Muscle of leg (tissue), 11 donors: ENCODE data around the gene SFTA2. TPM values are rescaled to one million over a fixed set of nuclear protein-coding genes. Genes with fewer than 3 reads are reported as not detected.
A peak's percentile ranks its signal among the peaks of the same experiment; 100 is the strongest.

Source experiments
- DNase-seq: peaks from one replicate; pipeline ENCODE4 v3.0.0; 2013
- H3K27ac ChIP-seq: one replicate; pipeline ENCODE4 v1.5.1; 2013; ENCODE audit warnings: mild to moderate bottlenecking, low read length, control low read depth
- H3K27me3 ChIP-seq: one replicate; pipeline ENCODE4 v1.6.1; 2013; ENCODE audit warnings: low read length; ENCODE audit not compliant: control insufficient read depth, insufficient read depth
- H3K36me3 ChIP-seq: one replicate; pipeline ENCODE4 v1.6.1; 2013; ENCODE audit warnings: low read length; ENCODE audit not compliant: control insufficient read depth, insufficient read depth
- H3K4me1 ChIP-seq: one replicate; pipeline ENCODE4 v1.6.1; 2013; ENCODE audit warnings: low read length; ENCODE audit not compliant: control insufficient read depth, insufficient read depth
- H3K4me3 ChIP-seq: one replicate; pipeline ENCODE4 v1.5.1; 2013; ENCODE audit warnings: low read length, control low read depth
- H3K9me3 ChIP-seq: replicated peaks from 2 replicates; pipeline ENCODE4 v1.6.1; 2013; ENCODE audit warnings: low read depth, low read length; ENCODE audit not compliant: control insufficient read depth
- WGBS: methylation state at CpG from one replicate; pipeline ENCODE4 v1.1.5; 2013; ENCODE audit warnings: missing lambda C conversion rate; ENCODE audit not compliant: insufficient coverage; 5-methylcytosine and 5-hydroxymethylcytosine counted together
- polyA plus RNA-seq, 8 donors: library from polyadenylated mRNA; unstranded; fragments of 120-200 nt; gene quantifications; one replicate each; pipeline versions ENCODE4 v1.2.1 to v1.2.3, GENCODE V29; 2013; ENCODE audit warnings: inconsistent platforms in 1 of 8, low replicate concordance in 1 of 8; ENCODE audit not compliant: insufficient read length in 8 of 8, insufficient read depth in 1 of 8
- total RNA-seq: library from RNA; stranded (reverse); fragments of 120-200 nt; gene quantifications from one replicate; pipeline ENCODE4 v1.2.4, GENCODE V29; 2013

The SFTA2 gene
- total and polyA plus RNA-seq, 9 donors: 0.37 to 0.66 (median 0.47) TPM; not detected in 6

DNA sequence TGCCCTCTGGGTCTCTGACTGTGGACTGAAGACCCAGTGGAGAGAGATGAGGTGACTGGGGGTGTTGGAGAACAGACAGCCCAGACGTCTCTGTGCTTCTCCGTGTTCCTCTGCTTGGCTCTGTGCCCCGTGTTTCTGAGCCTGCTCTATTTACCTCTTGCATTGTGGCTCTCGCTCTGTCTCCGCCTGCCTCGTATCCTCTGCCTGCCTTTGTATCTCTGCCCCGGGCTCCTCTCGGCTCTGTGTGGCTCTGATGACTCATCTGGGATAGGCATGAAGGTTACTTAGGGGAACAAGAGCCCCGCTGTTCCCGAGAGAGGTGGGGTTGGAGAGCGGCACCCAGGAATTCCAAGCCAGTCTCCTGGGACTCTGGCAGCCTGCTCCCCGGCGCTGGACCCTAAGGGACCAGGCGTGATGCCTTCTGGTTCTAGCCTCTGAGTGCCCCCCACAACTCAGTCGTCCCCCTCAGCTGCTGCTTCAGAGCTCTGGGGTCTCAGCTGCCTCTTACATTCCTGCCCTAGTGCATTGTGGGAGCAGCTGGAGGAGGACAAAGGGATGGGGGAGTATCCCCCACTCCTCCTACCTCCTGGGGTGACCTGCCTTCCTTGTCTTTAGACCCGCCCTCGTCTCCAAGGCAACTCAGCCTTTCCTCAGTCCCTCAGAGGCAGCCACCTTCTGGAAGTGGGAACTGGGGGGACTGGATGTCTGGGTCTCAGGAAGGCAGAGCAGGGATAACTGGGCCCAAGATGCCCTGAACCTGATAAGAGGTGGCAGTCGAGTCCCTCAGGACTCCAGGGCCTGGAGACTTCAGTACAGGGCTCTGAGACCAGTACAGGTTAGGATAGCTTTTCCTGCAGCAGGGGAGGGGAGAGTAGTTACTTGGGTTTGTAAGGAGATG, 45.7 kb downstream of the SFTA2 start:
- peak; percentile 69 for DNase-seq
- Histone ChIP-seq H3K9me3 (no peaks in the 10 kb centered on the region), H3K27me3 (peaks cover 24% of the 10 kb centered on the region), H3K4me3 (peak overlapping the region; percentile 66), H3K36me3 (peaks cover 30% of the 10 kb centered on the region), H3K4me1 (peaks cover 57% of the 10 kb centered on the region), H3K27ac (peak overlapping the region; percentile 93)
- 3% methylated on average over 13 of the region's 18 CpGs for WGBS

DNA sequence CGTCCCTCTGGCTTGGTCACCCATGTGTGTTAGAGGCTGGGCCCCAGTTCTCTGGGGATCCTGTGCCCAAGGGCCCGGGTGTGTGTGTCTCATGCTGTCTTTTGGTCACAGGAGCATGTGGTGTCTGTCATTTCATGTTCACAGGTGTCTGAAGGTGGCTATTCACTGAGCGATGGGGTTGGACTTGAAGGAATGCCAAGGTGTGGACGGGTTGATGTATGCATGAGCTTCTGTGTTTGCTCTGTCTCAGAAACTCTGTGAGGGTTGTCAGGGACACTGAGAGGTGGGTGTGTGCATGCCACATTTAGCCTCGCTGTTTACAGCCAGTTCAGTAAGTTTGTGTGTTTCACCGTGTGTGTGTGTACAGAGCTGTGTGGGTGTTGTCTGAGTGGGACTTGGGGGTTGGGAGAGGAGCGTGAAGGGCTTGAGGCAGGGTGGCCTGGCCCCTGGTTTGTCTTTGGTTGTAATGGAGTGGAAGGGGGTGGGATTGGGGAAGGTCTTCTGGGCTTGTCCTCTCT, 46.4 kb downstream of the SFTA2 start:
- Histone ChIP-seq H3K27ac (peak overlapping the region; percentile 93), H3K9me3 (no peaks in the 10 kb centered on the region), H3K4me1 (peaks cover 64% of the 10 kb centered on the region), H3K27me3 (peaks cover 26% of the 10 kb centered on the region), H3K36me3 (peaks cover 22% of the 10 kb centered on the region), H3K4me3 (peak overlapping the region; percentile 66)
- 20% methylated on average over 6 of the region's 7 CpGs for WGBS
- DNase-seq: peak; percentile 53

DNA sequence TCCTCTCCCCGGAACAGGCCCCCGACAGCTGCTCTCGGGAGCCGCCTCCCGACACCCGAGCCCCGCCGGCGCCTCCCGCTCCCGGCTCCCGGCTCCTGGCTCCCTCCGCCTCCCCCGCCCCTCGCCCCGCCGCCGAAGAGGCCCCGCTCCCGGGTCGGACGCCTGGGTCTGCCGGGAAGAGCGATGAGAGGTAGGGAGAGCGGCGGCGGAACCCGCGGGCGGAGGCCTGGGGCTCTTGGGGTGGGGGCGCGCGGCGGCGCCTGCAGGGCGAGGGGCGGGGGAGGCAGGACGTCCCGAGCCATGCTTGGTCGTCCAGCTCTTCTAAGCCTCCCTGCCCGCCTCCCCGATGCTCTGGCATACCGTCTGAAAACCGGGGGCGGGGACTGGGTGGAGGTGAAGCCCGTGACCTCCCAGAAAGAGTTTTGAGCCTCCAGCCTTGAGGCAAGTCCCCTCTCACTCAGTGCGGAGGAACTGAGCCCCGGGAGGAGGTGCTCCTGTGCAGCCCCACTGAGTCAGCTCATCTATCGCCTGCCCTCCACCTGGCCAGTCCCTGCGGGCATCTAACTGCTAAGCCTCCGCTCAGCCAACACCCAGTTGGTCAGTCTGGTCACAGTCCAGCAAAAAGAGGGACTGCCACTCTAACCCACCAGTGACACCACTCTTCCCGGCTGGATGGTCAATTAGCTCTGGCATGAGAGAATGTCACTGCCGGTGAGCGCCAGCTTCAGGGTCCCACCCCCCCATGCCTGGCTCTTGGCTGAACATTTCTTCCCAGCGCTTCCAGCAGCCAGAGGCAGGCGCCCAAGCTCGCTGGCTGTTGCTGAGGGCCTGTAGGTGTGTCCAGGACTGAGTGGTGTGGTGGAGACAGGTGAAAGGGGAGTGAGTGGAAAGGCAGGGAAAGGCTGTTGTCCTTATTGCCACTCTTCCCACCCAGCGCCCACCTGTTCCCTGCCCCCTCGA, 47.2 kb downstream of the SFTA2 start:
- peak overlapping the region; percentile 66 for H3K4me3 ChIP-seq
- peaks cover 26% of the 10 kb centered on the region for H3K27me3 ChIP-seq
- peaks cover 15% of the 10 kb centered on the region for H3K36me3 ChIP-seq
- WGBS: 0% methylated on average over 44 of the region's 59 CpGs
- peak overlapping the region; percentile 93 for H3K27ac ChIP-seq
- peak; percentile 71 for DNase-seq
- no peaks in the 10 kb centered on the region for H3K9me3 ChIP-seq
- H3K4me1 ChIP-seq: peaks cover 67% of the 10 kb centered on the region

DNA sequence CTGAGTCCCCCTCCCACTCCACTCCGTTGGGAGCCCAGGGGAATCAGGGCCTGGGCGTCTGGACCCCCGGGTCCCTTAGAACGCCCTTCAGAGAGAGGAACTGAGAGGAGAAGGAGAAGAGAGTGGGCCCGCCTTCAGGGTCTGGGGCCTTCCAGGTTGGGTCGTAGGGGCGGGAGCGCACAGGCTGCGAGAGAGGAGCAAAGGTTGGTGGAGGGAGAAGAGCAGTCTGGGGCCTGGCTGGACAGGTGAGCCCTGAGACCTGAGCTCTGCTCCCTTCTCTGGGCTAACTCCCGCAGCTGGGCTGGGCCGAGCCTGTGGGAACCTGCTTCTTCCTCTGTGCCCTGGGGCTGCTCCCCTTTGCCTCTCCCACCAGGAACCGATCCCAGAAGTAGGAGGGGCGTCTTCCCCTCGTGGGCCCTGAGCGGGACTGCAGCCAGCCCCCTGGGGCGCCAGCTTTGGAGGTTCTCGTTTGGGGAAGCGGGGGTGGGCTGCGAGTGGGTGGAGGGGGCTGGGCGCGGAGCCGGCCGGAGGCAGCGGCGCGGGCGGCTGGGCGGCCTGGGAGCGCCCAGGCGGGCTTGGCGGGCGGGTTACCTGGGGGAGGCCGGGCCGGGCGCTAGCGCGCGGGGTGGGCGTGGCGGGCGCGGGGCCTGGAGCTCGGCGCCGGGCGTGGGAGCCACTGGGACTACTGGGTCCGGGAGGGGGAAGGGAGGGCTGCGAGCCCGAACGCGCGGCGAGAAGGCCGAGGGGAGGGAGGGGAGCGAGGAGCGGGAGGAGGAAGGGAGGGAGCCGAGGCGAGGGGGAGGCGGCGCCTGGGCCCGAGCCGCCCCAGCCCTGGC, 48.1 kb downstream of the SFTA2 start, which contains the start of gene DDR1:
Gene DDR1, plus strand, starts transcription at position 835 of the 836 bp plus-strand sequence. CDS start 4,211 bp downstream, outside the sequence.
- peak within 1 kb of the TSS; percentile 66 for H3K4me3 ChIP-seq
- peaks cover 6% of the 10 kb centered on the region for H3K36me3 ChIP-seq
- peaks cover 71% of the 10 kb centered on the region for H3K4me1 ChIP-seq
- WGBS: 2% methylated on average over 50 of the region's 62 CpGs
- DNase-seq: peak; percentile 94
- H3K9me3 ChIP-seq: no peaks in the 10 kb centered on the region
- peaks cover 26% of the 10 kb centered on the region for H3K27me3 ChIP-seq
- peak within 1 kb of the TSS; percentile 93 for H3K27ac ChIP-seq

DNA sequence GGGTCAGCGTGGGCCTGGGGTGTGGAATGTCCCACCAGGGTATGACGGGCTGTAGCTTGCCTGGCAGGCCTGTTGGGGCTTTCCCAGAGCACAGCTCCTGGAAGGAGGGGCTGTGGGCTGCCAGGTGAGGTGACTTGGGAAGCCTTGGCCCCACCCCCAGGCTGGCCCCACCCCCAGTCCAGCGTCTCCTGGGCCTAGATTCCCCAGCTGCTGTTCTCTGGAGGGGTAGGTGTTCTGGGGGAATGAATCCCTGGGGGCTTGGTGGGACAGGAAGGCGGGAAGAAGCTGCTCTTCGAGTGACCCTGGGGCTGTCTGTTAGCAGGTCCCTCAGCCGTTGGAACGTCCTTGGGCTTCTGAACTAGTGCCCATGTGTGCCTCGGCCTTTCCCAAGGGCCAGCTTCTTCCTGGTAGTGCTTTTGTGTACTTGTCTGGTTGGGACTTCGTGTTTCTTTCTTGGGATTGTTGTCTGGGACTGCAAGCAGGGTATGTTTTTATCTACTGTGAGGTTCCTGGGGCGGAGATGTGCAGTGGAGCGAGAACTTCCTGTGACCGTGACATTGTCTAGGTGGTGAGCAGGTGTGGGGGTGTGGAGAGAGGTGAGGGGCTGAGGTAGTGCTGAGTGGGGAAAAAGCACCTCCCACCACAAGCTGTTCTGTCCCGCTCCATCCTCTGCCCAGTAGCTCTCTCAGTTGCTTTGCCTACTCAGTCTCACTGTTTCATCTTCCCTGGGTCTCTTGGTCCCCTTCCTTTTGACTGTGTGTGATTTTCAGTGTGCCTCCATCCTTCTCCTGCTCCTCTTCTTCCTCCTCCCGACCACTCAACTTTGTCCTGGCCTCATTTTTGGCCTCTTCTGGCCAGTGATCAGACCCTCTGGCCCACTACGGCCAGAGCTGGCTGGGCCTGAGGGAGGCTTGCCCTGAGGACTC, 48.9 kb downstream of the SFTA2 start:
- Histone ChIP-seq H3K4me3 (peak overlapping the region; percentile 55), H3K36me3 (no peaks in the 10 kb centered on the region), H3K4me1 (peaks cover 72% of the 10 kb centered on the region), H3K9me3 (no peaks in the 10 kb centered on the region), H3K27ac (peak overlapping the region; percentile 93), H3K27me3 (peaks cover 26% of the 10 kb centered on the region)
- WGBS: 47% methylated on average over 14 of the region's 15 CpGs
- peak; percentile 48 for DNase-seq

DNA sequence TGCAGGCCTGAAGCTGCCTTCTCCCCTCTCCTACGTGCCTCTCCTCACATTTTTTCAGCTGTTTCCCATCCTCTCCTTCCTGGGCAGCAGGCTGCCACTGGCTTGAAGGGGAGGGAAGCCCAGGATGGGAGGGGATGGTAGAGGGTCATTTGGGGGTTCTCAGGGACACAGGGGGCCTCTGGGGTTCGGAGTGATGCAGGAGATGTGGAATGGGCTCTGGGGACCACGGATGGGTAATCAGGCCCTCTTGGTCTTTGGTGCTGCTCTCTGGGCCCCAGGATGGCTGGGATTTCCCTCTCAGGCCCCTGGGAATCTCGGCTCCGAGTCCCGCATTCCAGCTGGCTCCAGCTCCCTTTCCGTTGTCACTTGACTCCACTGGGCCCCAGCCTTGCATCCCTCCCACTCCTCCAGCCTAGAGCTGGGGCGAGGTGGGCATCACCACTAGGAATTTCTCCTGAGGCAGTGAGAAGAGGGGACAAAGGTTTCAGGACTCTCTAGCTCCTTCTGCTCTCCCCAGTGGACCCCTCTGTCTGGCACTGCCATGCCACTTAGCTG, 49.7 kb downstream of the SFTA2 start:
- peaks cover 26% of the 10 kb centered on the region for H3K27me3 ChIP-seq
- H3K36me3 ChIP-seq: no peaks in the 10 kb centered on the region
- H3K4me3 ChIP-seq: peak overlapping the region; percentile 41
- H3K27ac ChIP-seq: peak overlapping the region; percentile 93
- no peaks in the 10 kb centered on the region for H3K9me3 ChIP-seq
- WGBS: 13% methylated on average over 6 of the region's 8 CpGs
- DNase-seq: peak; percentile 70
- peaks cover 79% of the 10 kb centered on the region for H3K4me1 ChIP-seq

DNA sequence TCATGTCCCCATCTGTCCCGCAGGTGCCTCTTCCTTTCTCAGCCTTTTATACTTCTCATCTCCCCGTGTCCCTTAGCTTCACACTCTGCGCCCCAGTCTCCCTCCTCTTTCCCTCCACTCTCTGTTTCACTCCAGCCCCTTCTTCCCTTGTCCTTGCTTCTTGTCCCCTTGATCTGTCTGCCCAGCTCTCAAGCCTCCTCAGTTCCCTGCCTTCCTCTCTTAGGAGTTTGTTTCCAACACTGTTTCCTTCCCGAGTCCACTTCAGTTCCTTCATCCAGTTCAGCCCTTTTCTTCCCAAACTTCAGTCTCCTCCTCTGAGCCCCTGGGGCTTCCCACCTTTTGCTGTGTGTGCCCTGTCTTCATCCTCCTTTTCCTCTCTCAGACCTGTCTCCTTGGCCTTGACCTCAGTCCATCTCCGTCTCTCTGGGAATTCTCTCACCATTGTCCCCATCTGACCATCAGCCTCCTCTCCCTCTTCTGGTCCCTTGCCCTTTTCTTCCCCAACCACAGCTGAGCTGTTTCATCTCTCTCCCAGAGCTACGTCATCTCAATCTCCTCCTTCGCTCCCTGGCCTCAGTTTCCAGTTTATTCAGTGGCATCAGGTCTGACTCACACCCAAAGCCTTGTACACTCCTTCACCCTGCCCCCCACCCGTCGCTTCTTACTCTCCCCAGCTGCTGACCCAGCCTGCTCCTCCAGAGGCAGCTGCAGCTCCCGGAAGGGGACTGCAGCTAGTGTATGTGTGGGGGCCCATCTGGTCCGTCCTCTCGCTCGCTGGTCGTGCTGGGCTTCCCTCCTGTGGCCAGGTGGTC, 50.4 kb downstream of the SFTA2 start:
- Histone ChIP-seq H3K4me1 (peaks cover 76% of the 10 kb centered on the region), H3K4me3 (peak overlapping the region; percentile 41), H3K27ac (peak overlapping the region; percentile 93), H3K9me3 (no peaks in the 10 kb centered on the region), H3K36me3 (no peaks in the 10 kb centered on the region), H3K27me3 (peaks cover 26% of the 10 kb centered on the region)
- peak; percentile 77 for DNase-seq
- WGBS: 28% methylated on average over 11 of the region's 14 CpGs
